Ovary (tissue), 9 donors: ENCODE results near the gene SOCS3. TPM values are rescaled to one million over a fixed set of nuclear protein-coding genes. Genes with fewer than 3 reads are reported as not detected.

Experiments used
- DNase-seq, 5 donors: peaks; one replicate each; pipeline ENCODE4 v3.0.0-alpha.2; 2019 to 2020
- H3K27ac ChIP-seq, 2 donors: fragments of 200-600 bp; one replicate each; pipeline versions ENCODE4 v1.5.1 to v1.8.0; 2019 to 2022
- H3K27me3 ChIP-seq: fragments of 200-600 bp; one replicate; pipeline ENCODE4 v1.8.0; 2022
- H3K36me3 ChIP-seq: fragments of 200-600 bp; sonication (generic); one replicate; pipeline ENCODE4 v1.5.1; 2019
- H3K4me1 ChIP-seq: one replicate; pipeline ENCODE4 v1.8.1; 2013; ENCODE audit warnings: mild to moderate bottlenecking, moderate library complexity; ENCODE audit not compliant: insufficient read depth
- H3K4me3 ChIP-seq: fragments of 200-600 bp; sonication (generic); one replicate; pipeline ENCODE4 v1.5.1; 2017
- H3K9me3 ChIP-seq, 2 donors: fragments of 200-600 bp in 1 of 2; sonication (generic) in 1 of 2; one replicate each; pipeline versions ENCODE4 v1.5.1 to v1.8.1; 2013 to 2019; ENCODE audit warnings: mild to moderate bottlenecking in 1 of 2, moderate library complexity in 1 of 2
- EP300 ChIP-seq: sonication (generic); formaldehyde crosslinking; IDR thresholded peaks from one replicate; pipeline ENCODE4 v1.6.1; 2017; ENCODE audit warnings: antibody characterized with exemption
- POLR2A ChIP-seq: fragments of 450-650 bp; IDR thresholded peaks from one replicate; pipeline ENCODE4 v1.6.1; 2017; ENCODE audit warnings: antibody characterized with exemption, mild to moderate bottlenecking, moderate library complexity
- WGBS, 3 donors: extraction: QIAGEN DNeasy Blood & Tissue Kit in 1 of 3; methylation state at CpG; one replicate each; pipeline versions ENCODE4 v1.1.5 to v1.1.7; 2013 to 2017; 5-methylcytosine and 5-hydroxymethylcytosine counted together
- intact Hi-C, 4 donors: fragments of 100-400 bp; cut with DNase I; formaldehyde crosslinking; loops; one replicate each; pipeline versions ENCODE4 v1.11.0 to v1.15.1; 2022 to 2023
- polyA plus RNA-seq, 2 donors: library from polyadenylated mRNA; stranded (reverse); fragments of 200-250 nt in 1 of 2; fragments of 350-450 nt in 1 of 2; fragmentation: Illumina TruSeq in 1 of 2; extraction: RNeasy Lipid Tissue Mini Kit (QIAGEN cat#74804) in 1 of 2; gene quantifications; one replicate each; pipeline ENCODE4 v1.2.3, GENCODE V29; 2013 to 2014
- total RNA-seq, 7 donors: library from RNA; depleted of rRNA in 2 of 7; stranded (reverse); fragments of >200 nt in 2 of 7; fragmentation: NEBNext Ultra II Directional in 3 of 7; extraction: Animal tissue kit (Norgen Biotek cat#: 25700) in 3 of 7; gene quantifications; one replicate each; pipeline versions ENCODE4 v1.1.0 to v1.2.4, GENCODE V29; 2016 to 2023
- TF ChIP-seq, protein P1 (sequence below), 3 donors: fragments of 450-650 bp in 2 of 3; fragments of 200-600 bp in 1 of 3; IDR thresholded peaks; one replicate each; pipeline versions ENCODE4 v1.5.1 to v1.8.0; 2016 to 2022; ENCODE audit warnings: antibody characterized with exemption in 3 of 3, mild to moderate bottlenecking in 1 of 3
- donor health status: DM: no; HTN: no; CAD: no; lungs with moderate emphysema.
- donor health status: DM: no; HTN: no; CAD: no.
- donor health status: Bipolar disorder and iron deficiency.
- donor health status: DM: yes; HTN: yes; CAD: no.
- donor health status: DM: no; HTN: no; CAD: no.
- donor health status: DM: yes; HTN: yes; CAD: no.

The SOCS3 gene
- total and polyA plus RNA-seq, 9 donors = 14.4 to 284 (median 56.5) TPM

DNA sequence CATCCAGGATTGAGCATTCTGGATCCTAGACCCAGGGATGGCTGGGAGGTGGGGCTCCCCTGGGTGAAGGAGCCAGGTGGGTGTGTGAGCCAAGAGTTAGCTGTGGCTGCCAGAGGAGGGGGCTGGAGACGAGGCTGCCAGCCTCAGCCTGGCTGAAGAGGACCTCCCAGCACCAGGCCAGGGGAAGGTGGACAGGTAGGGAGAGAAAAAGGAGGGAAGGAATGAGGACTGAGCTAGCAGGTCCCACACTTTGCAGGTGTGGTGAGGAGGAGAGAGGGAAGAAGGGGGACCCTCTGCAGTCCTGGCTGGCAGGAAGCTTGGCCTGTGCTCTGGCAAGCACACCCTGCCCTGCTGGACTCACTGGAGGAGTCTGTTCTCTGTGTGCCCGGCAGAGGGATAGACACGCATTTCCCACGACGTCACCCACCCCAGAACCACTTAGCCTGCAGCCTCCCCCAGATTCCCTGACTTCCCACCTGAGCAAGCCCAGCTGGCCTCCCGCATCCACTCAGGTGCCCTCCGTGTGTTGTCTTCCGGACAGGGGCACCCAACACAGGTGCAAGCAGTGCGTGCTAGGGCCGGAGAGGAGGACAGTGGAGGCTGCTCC, 42.0 kb downstream of the SOCS3 start:
- WGBS, 3 donors = 77 to 80% (median 79%) methylated on average over 10 of the region's 10 CpGs
- Histone ChIP-seq H3K36me3 (no peaks in the 10 kb centered on the region), H3K4me3 (no peak overlapping the region), H3K4me1 (peaks cover 23% of the 10 kb centered on the region), H3K9me3 (no peaks in the 10 kb centered on the region), H3K27me3 (no peaks in the 10 kb centered on the region), H3K27ac (peak overlapping the region in 1 of 2 donors; percentile 16)
- TF ChIP-seq POLR2A (no peak), EP300 (no peak)
- TF ChIP-seq, protein P1, sequence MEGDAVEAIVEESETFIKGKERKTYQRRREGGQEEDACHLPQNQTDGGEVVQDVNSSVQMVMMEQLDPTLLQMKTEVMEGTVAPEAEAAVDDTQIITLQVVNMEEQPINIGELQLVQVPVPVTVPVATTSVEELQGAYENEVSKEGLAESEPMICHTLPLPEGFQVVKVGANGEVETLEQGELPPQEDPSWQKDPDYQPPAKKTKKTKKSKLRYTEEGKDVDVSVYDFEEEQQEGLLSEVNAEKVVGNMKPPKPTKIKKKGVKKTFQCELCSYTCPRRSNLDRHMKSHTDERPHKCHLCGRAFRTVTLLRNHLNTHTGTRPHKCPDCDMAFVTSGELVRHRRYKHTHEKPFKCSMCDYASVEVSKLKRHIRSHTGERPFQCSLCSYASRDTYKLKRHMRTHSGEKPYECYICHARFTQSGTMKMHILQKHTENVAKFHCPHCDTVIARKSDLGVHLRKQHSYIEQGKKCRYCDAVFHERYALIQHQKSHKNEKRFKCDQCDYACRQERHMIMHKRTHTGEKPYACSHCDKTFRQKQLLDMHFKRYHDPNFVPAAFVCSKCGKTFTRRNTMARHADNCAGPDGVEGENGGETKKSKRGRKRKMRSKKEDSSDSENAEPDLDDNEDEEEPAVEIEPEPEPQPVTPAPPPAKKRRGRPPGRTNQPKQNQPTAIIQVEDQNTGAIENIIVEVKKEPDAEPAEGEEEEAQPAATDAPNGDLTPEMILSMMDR (IDR thresholded peaks at IDR 0.05) = no peak
- peak in 1 of 5 donors; percentile 34 for DNase-seq
- intact Hi-C loops = no loop called here

DNA sequence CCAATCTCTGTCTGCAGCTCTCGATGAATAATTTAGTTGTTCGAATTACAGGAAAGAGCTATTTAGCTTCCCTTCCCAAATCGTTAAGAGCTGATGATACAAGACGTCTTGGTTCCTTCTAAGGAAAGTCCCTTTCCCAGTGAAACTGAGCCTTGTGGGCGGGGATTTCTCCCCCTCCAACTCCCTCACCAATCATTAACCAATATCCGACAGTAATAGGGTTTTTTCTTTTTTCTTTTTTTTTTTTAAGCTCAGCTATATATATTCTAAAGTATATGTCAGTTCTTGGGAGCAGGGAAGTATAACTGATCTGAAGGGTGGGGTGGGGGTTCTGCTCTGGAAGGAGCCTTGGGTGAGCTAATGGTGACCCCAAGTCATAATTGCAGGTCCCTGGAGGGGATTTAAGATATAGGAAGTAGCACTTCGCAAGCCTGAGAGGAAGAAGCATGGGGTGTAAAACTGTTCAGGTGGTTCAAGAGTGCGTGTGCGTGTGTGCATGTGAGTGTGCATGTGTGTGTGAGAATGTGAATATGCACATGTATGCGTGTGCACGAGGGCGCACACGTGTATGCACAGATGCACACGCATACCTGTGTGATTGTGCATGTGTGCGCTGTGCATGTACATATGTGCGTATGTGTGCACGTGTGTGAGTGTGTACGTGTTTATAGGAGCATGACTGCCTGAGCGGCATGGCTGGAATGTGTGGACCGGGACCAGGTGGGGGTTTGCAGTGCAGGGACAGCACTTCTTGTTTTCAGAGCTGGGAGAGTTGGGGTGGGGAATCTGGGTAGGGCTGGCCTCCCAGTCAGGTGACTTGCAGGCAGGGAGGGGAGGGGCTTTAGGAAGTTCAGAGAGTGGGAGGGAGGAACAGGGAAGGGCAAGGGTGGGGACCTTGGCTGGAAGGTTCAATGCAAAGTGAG, 42.7 kb downstream of the SOCS3 start:
- TF ChIP-seq POLR2A (no peak), EP300 (no peak)
- TF ChIP-seq, protein P1 (IDR thresholded peaks at IDR 0.05) = no peak
- Histone ChIP-seq H3K9me3 (no peaks in the 10 kb centered on the region), H3K27ac (peak overlapping the region in 1 of 2 donors; percentile 76), H3K4me3 (no peak overlapping the region), H3K4me1 (peaks cover 23% of the 10 kb centered on the region), H3K27me3 (no peaks in the 10 kb centered on the region), H3K36me3 (no peaks in the 10 kb centered on the region)
- WGBS, 3 donors = 62 to 71% (median 71%) methylated on average over 20 of the region's 20 CpGs
- intact Hi-C loops = no loop called here
- no peak for DNase-seq

DNA sequence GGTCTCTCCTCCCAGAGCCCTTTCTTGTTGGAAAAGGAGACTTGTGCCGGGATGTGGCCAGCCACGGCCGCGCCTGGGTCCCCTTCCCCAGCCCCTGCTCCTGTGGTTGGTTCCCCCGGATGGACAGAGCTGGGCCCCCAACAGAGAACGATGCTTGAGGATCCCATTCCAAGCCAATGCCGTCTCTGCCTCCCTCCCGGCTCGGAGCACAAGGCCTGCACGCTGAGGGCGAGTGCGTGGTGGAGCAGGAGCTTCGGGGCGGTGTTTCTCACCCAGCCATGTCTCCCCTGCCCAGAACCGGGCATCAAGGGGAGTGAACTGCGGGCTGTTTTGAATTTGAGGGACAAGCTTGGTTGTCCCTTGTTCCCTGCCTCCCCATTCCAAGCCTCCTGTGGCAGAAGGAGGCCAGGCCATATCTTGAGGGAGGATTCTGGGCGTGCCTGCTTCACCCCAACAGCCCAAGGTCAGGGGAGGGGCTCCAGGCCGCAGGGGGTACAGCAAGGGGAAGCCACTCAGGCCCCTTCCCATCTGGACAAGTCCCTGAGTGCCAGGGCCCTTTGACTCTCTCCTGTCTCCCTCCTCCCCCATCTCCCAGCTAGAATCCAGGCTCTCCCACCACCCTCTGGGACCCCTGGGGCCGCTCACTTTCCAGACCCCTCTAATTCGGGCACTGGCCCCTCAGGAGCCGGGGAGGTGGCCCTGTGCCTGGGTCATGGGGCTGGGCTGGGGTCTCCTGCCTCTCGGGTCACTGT, 43.6 kb downstream of the SOCS3 start:
- TF ChIP-seq POLR2A (no peak), EP300 (no peak)
- TF ChIP-seq, protein P1 (IDR thresholded peaks at IDR 0.05) = no peak
- H3K36me3 ChIP-seq = no peaks in the 10 kb centered on the region
- H3K4me3 ChIP-seq = no peak overlapping the region
- no peaks in the 10 kb centered on the region for H3K9me3 ChIP-seq
- no peaks in the 10 kb centered on the region for H3K27me3 ChIP-seq
- DNase-seq = peak in 2 of 5 donors; percentile 48 to 53
- intact Hi-C loops = no loop called here
- H3K27ac ChIP-seq = peak overlapping the region; percentile 47 to 76
- H3K4me1 ChIP-seq = peaks cover 23% of the 10 kb centered on the region
- WGBS, 3 donors = 72 to 79% (median 79%) methylated on average over 20 to 22 of the region's 22 CpGs

DNA sequence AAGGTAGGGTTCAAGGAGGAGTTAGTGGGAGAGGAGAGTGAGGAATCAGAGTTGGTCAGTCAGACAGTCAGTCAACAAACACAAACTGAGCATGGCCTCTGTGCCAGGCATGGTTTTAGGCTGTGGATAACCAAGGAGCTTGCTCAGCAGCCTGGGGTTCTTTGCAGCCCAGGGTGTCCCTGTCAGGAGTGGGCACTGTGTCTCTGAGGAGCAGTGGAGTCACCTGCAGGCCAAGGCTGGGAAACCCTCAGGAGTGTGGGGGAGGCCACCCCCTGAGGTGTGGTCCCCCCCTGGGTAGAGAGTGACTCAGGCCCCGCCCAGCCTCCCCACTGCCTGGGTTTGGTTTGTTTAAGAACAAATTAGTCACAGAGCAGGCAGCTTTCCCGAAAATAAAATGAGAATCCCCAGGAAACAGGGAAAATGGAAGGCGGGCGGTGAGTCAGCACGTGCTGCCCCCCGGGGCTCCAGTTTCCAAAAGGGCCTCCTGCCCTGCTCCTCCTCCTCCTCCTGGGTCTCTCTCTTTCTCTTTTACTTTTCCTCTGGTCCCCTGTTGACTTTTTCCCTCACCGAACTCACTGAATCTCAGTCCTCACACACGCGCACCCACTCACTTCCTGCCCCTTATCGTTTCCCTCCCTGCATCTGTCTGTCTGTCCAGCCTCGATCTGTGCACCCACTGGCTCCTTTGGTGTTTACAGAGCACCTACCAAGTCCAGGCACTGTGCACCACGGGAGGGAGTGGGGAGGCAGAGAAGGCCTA, 44.3 kb downstream of the SOCS3 start:
- intact Hi-C loops = no loop called here
- H3K27ac ChIP-seq = peak overlapping the region; percentile 47 to 76
- H3K36me3 ChIP-seq = no peaks in the 10 kb centered on the region
- 7 to 10% (median 9%) methylated on average over 12 of the region's 12 CpGs for WGBS, 3 donors
- no peaks in the 10 kb centered on the region for H3K9me3 ChIP-seq
- TF ChIP-seq, protein P1 (IDR thresholded peaks at IDR 0.05) = peak in 1 of 3 donors; percentile 0
- TF ChIP-seq EP300 = peak; percentile 85
- no peak for TF ChIP-seq POLR2A
- H3K4me1 ChIP-seq = peaks cover 23% of the 10 kb centered on the region
- peak; percentile 85 to 95 (median 90) for DNase-seq
- no peaks in the 10 kb centered on the region for H3K27me3 ChIP-seq
- H3K4me3 ChIP-seq = no peak overlapping the region
